NB4 (cell line): ENCODE measurements around the gene SLC24A4.

ENCODE experiments used
- DNase-seq: peaks from one replicate; pipeline ENCODE4 v3.0.0; 2010; ENCODE audit warnings: low read depth
- H3K4me3 ChIP-seq: one replicate; pipeline ENCODE4 v1.5.1; 2011; ENCODE audit warnings: mild to moderate bottlenecking, low read depth, low read length, moderate library complexity
- MYC ChIP-seq: IDR thresholded peaks from 2 replicates; pipeline ENCODE4 v1.6.1; 2011; ENCODE audit warnings: low read depth, low read length
- POLR2A ChIP-seq: IDR thresholded peaks from 2 replicates; pipeline ENCODE4 v1.6.1; 2011; ENCODE audit warnings: mild to moderate bottlenecking; ENCODE audit not compliant: insufficient read length; ENCODE audit errors: extremely low read depth
- TF ChIP-seq, protein P1 (sequence below): IDR thresholded peaks from 2 replicates; pipeline ENCODE4 v1.6.1; 2011; ENCODE audit warnings: low read depth, low read length
- TF ChIP-seq, protein P2 (sequence below): IDR thresholded peaks from one replicate; pipeline ENCODE4 v1.5.1; 2012; ENCODE audit warnings: low read depth, low read length

SLC24A4 gene

DNA sequence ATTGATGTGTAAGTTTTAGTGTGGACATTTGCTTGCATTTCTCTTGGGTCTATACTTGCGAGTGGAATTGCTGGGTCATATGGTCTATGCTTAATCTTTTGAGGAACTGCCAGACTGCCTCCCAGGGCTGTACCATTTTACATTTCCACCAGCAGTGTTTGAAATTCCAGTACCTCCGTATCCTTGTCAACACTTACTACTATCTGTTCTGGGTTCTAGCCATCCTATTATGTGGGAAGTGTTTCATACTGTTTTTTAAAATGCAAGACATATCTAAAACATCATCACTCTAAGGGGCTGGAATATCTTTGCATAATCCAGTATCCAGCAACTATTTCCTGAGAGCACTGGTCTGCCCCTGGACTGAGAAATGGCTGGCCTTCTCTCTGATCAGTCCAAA lies 110.4 kb downstream of the SLC24A4 start:
- no peak overlapping the region for H3K4me3 ChIP-seq
- TF ChIP-seq, protein P1, sequence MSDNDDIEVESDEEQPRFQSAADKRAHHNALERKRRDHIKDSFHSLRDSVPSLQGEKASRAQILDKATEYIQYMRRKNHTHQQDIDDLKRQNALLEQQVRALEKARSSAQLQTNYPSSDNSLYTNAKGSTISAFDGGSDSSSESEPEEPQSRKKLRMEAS, result no peak
- TF ChIP-seq, protein P2, sequence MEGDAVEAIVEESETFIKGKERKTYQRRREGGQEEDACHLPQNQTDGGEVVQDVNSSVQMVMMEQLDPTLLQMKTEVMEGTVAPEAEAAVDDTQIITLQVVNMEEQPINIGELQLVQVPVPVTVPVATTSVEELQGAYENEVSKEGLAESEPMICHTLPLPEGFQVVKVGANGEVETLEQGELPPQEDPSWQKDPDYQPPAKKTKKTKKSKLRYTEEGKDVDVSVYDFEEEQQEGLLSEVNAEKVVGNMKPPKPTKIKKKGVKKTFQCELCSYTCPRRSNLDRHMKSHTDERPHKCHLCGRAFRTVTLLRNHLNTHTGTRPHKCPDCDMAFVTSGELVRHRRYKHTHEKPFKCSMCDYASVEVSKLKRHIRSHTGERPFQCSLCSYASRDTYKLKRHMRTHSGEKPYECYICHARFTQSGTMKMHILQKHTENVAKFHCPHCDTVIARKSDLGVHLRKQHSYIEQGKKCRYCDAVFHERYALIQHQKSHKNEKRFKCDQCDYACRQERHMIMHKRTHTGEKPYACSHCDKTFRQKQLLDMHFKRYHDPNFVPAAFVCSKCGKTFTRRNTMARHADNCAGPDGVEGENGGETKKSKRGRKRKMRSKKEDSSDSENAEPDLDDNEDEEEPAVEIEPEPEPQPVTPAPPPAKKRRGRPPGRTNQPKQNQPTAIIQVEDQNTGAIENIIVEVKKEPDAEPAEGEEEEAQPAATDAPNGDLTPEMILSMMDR, result no peak
- TF ChIP-seq POLR2A, result no peak
- TF ChIP-seq MYC, result no peak
- DNase-seq, result no peak

DNA sequence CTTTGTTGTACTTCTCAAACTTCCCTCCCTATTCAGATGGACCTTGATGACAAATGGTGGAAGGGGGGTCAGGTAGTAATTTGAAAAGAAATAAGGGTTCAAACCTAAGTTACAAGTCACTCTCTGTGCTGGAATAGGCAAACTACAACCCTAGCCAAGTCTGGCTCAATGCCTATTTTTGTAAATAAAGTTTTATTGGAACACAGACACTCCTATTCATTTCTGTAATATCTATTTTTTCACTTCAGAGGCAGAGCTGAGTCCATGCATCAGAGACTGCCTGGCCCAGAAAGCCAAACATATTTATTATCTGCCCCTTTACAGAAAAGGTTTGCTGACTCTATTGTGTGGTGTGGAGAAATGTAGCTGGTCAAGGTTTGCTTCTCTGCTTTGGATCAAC lies 112.2 kb downstream of the SLC24A4 start:
- TF ChIP-seq, protein P1, result no peak
- TF ChIP-seq, protein P2, result no peak
- no peak for TF ChIP-seq POLR2A
- no peak for TF ChIP-seq MYC
- no peak overlapping the region for H3K4me3 ChIP-seq
- DNase-seq, result no peak

DNA sequence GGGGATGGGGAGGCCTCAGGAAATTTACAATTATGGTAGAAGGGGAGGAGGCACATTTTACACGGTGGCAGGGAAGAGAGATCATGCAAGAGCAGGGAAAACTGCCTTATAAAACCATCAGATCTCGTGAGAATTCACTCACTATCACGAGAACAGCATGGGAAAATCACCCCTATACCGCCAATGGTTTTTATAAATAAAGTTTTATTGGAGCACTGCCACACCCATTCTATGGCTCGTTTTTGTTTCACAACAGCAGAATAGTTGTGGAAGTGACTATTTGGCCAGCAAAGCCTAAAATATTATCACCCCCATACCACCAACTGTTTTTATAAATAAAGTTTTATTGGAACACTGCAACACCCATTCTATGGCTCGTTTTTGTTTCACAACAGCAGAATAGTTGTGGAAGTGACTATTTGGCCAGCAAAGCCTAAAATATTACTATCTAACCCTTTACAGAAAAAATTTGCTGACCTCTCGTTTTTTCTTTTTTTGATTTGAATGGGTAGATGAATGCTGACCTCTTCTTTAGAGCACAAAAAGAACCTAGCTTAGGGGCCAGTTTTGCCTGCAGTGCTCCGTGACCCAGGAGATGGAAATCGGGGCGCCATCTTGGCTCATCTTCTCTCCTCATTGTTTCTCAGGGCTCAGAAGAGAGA lies 113.3 kb downstream of the SLC24A4 start:
- H3K4me3 ChIP-seq, result no peak overlapping the region
- no peak for DNase-seq
- TF ChIP-seq, protein P1, result no peak
- TF ChIP-seq POLR2A (no peak), MYC (no peak)
- TF ChIP-seq, protein P2, result no peak

DNA sequence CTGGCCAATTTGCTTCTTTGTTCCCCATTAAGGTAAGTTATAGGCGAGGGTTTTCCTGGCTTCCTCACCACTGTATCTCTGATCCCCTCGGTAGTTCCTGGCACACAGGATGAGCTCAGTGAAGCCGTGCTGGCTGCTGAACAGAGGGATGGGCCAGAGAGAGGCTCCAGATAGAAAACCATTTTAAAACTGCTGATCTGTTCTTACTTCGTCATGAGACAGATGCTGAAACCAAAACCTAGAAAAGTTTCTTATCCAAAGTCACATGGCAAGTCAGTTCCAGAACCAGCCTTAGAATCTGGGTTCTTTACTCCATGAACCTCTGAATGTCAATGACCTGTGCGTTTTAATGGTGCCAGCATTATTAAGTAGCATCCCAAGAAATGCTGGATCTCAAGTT lies 114.3 kb downstream of the SLC24A4 start:
- TF ChIP-seq POLR2A (no peak), MYC (no peak)
- TF ChIP-seq, protein P2, result no peak
- TF ChIP-seq, protein P1, result no peak
- DNase-seq, result no peak
- H3K4me3 ChIP-seq, result no peak overlapping the region

DNA sequence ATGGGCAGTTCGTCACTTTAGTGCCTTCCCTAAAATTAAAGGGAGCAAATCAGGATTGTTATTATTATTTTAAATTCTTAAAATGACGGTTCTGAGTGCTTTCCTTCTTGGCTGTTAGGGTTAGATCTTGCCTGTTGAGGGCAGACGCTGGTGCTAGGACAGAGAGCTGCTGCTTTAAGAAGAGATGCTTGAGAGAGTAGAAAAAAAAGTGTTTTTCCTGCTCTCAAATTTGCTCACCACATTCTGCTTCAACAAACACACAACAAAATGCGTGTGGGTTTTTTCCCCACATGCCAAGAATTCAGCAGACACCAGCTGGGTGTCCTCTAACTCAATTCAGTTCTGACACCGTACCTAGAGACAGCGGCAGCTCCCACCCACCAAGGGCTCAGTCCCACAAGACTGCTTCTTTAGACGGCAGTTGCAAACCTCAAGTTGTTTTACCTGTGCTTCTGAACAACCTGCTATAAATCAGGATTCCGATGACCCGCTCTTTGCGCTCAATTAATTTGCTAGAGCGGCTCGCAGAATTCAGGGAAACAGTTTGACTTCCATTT lies 114.8 kb downstream of the SLC24A4 start:
- DNase-seq, result no peak
- TF ChIP-seq, protein P2, result no peak
- TF ChIP-seq MYC, result no peak
- TF ChIP-seq, protein P1, result no peak
- TF ChIP-seq POLR2A, result no peak
- no peak overlapping the region for H3K4me3 ChIP-seq
